ENCODE results near the gene CELF4.

Gene CELF4

DNA sequence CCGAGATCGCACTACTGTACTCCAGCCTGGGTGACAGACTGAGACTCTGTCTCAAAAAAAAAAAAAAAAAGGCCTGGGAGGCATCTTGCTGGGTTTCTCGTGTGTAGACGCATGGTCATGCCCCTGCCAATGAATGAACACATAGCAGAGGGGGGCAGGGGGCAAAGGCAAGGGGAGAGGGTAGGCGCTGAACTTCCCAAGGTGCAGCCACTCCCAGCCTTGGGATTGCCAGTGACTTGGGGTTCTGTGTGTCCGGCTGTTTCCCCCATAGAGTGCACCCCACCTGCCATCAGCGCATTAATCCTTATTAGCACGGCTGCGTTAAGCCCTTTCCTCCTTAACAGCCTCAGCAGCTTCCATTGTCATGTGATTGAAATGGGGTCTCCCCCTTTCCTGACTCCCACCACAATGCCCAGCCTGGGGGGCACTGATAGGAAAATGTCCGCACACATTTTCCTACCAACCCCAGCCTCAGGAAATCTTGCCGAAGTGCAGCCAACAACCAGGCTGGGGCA, 225.8 kb downstream of the CELF4 start:
- DNase-seq, result no peak

DNA sequence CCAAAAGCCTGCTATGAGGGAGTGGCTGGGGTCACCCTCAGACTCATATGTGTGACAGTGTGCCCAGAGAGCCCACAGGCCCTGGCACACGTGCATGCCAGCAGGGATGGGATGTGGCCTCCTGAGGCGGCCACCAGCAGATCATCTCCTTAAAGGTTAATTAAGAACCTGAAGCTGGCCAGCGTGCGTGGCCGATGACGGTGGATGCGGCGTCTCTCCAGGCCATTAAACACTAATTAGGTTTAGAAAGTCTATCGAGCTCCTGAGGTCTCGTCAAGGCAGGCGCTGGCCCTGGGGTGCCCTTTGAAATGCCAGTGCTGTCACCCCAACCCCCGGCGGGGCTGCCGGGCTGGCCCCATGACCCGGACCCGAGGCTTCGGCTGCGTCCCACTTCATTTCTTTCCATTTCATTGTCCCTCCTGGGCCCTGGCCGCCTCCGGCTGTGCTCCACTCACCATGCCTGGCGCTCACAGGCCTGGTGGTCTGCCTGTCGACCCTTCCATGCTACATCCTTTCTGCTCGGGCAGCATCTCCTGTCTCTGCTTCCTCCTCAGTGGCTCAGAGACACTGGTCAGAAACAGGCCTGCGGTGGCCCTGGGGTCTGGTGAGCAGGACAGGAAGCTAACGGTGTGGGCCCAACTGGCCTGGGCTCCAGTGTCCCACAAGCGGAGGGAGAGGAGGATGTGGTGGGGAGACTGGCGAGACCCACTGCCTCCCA, 228.9 kb downstream of the CELF4 start:
- no peak for DNase-seq

DNA sequence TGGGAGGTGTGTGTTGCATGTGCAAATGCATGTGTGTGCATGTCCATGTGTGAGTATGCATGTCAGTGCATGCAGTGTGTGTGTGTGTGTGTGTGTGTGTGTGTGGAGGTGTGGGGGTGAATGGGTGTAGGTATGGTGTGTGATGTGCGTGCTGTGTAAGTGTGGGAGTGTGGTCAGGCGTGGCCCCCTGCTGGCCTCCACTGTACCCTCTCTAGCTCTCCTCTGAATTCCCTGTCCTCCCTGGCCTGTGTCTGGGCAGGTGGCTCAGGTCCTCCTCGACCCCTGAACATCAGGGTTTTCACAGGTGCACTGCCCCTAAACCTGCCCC, 230.2 kb downstream of the CELF4 start:
- DNase-seq, result no peak

- DNase-seq, result no peak
These were observed 230.8 kb downstream of the CELF4 start for GRCh38 chr18:37334631-37335408.

- no peak for DNase-seq
These were observed 232.8 kb downstream of the CELF4 start for GRCh38 chr18:37332628-37333420.

- no peak for DNase-seq
These were observed 233.4 kb downstream of the CELF4 start for GRCh38 chr18:37332219-37332618.

GRCh38 chr18:37330173-37330572, 235.4 kb downstream of the CELF4 start:
- DNase-seq, result no peak

GRCh38 chr18:37328946-37329719, 236.5 kb downstream of the CELF4 start:
- DNase-seq, result no peak

GRCh38 chr18:37327063-37327577, 238.5 kb downstream of the CELF4 start:
- no peak for DNase-seq

DNA sequence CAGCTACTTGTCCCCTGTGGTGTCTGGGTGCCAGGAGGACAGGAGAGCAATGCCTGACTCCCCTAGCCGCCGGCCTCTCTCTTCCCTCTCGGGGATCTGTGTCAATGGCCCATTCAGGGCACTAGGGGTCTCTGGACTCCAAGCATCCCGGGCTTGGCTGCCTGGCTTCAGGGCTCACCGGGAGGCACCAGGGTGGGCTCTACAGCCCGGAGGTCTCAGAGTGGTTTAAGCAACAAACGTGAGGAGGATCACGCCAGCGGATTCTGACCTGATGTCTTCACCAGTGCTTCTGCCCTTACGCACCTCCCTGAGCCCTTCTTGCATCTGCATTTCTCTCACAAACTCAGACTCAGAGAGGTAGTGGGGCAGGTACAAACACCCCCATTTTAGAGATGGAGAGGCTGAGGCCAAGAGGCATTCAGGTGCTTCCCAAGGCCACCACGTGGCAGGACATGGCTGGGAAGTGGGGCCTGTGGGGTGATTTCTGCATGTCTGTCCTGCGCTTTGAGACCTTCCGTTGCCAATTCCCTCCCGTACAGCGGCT, 243.0 kb downstream of the CELF4 start:
- DNase-seq, result peak; percentile 5

DNA sequence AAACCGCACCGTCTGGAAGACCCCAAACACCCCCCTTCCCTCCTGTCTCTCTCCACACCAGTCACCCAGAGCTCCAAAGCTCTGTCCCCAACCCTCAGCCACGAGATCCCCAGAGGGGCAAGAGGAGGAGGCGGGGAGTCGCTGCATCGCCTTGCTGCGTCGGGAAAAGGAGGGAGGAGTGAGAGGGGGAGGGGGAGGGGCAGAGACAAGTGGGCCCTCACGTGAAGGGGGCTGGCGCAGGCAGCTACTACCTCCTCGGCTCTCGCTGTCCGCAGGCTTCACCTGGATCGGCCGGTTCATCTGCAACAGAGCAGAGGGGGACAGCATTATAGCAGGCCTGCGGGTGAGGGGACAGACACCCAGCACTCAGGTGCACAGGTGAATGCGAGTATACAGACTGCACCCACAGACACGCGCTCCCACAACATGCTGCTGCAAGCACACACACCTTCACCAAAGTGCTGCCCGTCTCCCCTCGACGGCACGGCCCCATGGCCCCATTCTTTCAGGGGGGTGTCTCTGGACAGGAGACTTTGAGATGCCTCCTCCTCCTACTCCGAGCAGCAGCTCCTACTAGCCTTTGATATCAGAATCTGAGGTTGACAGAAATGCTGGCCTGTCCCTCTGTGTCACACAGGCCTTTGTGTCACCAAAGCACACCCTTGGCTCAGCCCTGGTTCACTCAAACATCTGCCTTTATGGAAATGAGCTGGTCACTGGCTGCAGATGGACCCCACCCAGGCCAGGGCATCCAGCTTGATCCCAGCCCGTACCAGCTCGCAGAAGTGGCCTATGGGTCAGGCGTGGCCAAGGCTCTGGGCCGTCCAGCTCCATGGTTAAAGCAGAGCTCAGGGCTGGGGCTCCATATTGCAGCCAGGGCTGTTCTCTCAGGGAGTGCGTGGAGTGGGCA, 243.8 kb downstream of the CELF4 start:
- no peak for DNase-seq

DNA sequence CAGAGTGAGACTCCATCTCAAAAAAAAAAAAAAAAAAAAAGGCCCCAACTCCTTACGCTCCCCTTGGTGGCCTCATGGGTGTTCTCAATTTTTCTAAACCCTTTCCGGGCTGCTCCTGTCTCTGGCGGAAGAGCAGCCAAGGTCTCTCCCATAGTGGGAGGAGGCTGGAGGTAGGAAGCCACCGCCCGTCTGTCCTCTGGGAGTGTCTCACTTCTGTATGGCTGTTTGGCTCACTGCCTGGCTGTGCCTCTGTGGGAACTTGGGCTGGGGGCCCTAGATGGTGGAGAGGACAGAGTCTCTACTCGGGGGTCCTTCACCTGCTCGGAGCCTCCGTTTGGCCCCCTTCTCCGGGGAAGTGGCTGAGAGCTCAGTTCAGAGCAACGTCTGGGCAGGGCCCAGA, 245.3 kb downstream of the CELF4 start:
- no peak for DNase-seq

GRCh38 chr18:37318360-37319355, 246.9 kb downstream of the CELF4 start:
- no peak for DNase-seq

DNA sequence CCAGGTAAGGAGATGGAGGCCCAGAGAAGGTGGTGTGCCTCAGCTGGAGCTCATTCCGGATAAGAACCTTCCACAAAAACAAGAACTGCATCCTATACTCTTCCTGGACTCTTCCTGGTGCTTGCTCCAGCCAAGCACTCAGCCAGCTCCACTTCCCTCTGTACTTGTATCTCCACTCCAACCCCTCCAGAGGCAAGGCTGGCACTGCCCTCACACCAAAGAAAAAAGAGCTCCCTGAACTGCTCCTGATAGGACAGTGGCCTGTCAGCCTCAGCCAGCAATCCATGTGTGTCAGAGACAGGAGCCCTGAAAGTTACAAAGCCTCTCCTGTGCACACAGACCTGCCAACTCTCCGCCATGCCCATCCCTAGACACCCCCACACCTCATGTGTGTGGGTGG, 248.1 kb downstream of the CELF4 start:
- DNase-seq, result no peak

DNA sequence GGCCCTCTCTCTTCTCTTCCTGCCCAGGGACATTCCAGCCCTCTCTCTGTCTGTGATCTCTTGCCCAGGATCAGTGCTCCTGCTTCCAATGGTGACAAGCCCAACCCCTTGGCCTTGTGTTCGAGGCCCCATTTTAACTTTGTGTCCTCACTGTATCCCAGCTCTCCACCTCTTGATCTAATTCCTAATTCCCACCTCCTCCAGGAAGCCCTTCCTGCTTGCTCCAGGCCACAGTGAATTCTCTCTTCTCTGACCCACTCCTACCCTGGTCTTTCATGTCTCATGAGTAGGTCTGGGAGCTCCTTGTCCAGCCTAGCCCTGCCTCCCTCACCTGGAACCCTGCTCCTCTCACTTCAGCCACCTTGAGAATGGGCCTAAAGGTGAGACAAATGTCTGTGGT, 249.1 kb downstream of the CELF4 start:
- DNase-seq, result no peak

GRCh38 chr18:37315935-37316334, 249.7 kb downstream of the CELF4 start:
- DNase-seq, result no peak

DNA sequence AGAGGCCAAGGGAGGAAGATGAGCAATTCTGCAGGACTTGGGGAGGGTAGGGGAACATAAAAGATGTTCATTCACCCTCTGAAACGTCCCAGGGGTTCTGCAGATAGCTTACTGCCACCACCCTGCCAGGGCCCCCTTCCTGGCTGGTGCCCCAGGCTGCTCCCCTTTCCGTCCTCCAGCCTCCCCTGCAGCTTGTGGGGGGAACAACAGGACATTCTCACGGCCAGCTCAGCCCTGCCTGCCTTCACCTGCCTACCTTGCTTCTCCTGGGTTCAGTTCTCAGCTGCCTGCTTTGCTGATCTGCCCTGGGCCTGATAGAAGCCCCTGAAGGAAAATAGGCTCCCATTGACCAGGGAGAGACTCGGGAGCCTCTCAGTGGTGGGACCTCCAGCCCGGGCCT, 251.1 kb downstream of the CELF4 start:
- no peak for DNase-seq

DNA sequence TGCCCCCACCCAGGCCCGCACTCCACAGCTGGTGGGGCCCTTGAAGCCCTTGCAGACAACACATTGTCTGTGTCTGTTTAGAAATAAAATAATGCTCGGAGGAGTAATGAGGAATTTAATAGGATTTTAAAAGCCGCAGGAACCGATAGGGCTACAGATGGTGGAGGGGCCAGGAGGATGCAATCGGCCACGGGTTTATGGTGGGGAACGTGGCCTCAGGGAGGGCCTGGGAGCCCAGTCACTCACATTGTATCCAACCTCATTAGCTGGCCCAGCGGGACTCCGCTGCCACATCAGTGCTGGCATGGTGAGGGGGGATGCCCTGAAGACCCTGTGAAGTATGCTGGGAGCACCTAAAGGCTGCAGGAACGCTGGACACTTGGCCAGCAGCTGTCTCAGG, 252.0 kb downstream of the CELF4 start:
- DNase-seq, result no peak

DNA sequence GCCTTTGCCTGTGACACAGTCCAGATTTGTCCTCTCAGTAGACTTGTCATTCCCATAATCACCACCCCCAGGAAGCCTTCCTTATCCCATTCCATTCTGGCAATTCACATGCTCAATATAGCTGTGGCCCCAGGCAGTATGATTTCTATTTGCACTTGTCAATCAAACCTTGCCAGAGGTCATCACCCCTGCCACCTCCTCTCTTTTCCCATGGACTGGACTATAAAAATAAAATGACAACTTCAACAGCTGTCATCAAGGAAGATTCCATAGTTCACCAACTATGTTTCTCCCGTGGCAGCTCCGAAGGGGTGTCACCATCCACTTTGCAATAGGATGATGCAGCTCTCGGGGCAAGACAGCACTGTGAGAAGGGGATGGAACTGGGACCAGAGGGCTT, 255.7 kb downstream of the CELF4 start:
- no peak for DNase-seq

DNA sequence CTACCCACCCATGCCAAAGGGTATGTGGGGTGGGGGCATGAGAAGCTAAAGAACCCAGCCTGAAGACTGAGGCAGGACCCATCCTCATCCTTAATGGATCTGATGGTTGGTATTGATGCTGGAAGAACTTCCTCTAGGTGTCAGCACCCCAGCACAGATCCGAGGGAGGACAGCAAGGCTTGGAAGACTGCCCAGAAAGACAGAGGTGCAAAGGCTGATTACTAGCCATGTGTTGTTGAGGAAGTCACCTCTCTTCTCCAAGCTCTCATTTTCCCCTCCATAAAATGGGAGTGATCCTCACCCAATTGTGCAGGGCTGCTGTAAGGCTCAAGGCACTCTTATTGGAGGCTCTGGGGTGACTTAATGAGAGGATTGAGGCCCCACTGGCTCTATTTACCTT, 256.5 kb downstream of the CELF4 start:
- DNase-seq, result no peak

All from CD4-positive, alpha-beta T cell treated with Interleukin-10 for 1 hour (primary cell).